C4-2B (cell line): ENCODE data around the gene STING1.

Experiments
- ZFX ChIP-seq: fragments of 450-650 bp; IDR thresholded peaks from 2 replicates; pipeline ENCODE4 v1.6.1; 2017
- TF ChIP-seq, protein P1 (sequence below): fragments of 450-650 bp; conservative IDR thresholded peaks from 2 replicates; pipeline ENCODE4 v1.5.1; 2017; ENCODE audit warnings: mild to moderate bottlenecking

DNA sequence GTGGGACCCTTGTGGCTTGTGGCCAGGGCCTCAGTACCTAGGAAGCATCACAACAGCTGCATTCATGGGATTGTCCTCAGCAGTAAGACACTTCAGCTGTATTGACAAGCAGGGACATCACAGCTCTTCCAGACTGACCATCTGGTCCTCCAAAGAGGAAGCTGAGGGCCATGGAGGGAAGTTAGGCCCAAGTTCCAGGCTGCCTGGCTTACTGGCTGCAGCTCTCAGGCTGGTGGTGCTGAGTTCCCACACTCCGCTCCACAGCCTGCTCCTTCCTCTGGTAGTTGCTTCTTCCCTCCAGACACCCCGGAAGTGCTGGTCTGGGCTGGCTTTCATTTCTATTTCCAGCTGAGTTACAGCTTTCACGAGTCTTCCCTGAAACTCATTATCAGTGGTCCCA, 5.7 kb upstream of the STING1 start:
- TF ChIP-seq, protein P1, sequence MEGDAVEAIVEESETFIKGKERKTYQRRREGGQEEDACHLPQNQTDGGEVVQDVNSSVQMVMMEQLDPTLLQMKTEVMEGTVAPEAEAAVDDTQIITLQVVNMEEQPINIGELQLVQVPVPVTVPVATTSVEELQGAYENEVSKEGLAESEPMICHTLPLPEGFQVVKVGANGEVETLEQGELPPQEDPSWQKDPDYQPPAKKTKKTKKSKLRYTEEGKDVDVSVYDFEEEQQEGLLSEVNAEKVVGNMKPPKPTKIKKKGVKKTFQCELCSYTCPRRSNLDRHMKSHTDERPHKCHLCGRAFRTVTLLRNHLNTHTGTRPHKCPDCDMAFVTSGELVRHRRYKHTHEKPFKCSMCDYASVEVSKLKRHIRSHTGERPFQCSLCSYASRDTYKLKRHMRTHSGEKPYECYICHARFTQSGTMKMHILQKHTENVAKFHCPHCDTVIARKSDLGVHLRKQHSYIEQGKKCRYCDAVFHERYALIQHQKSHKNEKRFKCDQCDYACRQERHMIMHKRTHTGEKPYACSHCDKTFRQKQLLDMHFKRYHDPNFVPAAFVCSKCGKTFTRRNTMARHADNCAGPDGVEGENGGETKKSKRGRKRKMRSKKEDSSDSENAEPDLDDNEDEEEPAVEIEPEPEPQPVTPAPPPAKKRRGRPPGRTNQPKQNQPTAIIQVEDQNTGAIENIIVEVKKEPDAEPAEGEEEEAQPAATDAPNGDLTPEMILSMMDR: no peak
- no peak for TF ChIP-seq ZFX
